Muscle layer of duodenum (tissue), 2 donors: ENCODE data around the gene PTPRG.

Source experiments
- H3K27ac ChIP-seq: one replicate; pipeline ENCODE4 v1.7.0; 2013; ENCODE audit warnings: mild to moderate bottlenecking, low read length
- H3K27me3 ChIP-seq: one replicate; pipeline ENCODE4 v1.7.0; 2013; ENCODE audit warnings: low read depth, mild to moderate bottlenecking, control low read depth, low read length
- H3K36me3 ChIP-seq, 2 donors: one replicate each; pipeline ENCODE4 v1.7.0; 2013; ENCODE audit warnings: low read length in 2 of 2, control low read depth in 1 of 2, mild to moderate bottlenecking in 1 of 2; ENCODE audit not compliant: insufficient read depth in 2 of 2, control insufficient read depth in 1 of 2
- H3K4me1 ChIP-seq, 2 donors: one replicate each; pipeline ENCODE4 v1.7.0; 2013; ENCODE audit warnings: low read length in 2 of 2, mild to moderate bottlenecking in 2 of 2, control low read depth in 1 of 2, moderate library complexity in 1 of 2; ENCODE audit not compliant: insufficient read depth in 2 of 2, control insufficient read depth in 1 of 2
- H3K4me3 ChIP-seq, 2 donors: one replicate each; pipeline ENCODE4 v1.7.0; 2013; ENCODE audit warnings: low read length in 2 of 2, low read depth in 1 of 2, mild to moderate bottlenecking in 1 of 2
- H3K9me3 ChIP-seq, 2 donors: one replicate each; pipeline ENCODE4 v1.7.0; 2013; ENCODE audit warnings: low read length in 2 of 2, control low read depth in 1 of 2, mild to moderate bottlenecking in 1 of 2; ENCODE audit not compliant: control insufficient read depth in 1 of 2
- donor health status: healthy.

The PTPRG gene

DNA sequence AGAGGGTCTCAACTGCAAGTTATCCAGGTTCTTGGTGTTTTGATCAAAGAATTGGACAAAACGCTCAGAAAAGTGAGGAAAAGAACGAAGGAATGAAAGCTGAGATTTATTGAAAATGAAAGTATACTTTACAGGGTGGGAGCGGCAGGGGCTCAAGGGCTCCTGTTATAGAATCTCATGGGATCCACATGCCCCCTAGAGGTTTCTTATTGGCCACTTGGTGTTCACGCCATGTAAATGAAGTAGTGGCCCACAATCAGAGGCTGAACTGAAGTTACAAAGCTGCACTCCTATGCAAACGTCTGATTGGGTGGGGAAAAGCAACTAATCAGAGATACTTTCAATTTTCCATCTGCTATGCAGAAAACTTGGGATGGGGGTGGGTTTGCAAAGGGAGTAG, 216.7 kb downstream of the PTPRG start:
- Histone ChIP-seq H3K36me3 (no peaks in the 10 kb centered on the region), H3K27me3 (no peaks in the 10 kb centered on the region), H3K4me1 (peaks cover 4 to 10% of the 10 kb centered on the region in 2 donors), H3K9me3 (no peaks in the 10 kb centered on the region), H3K4me3 (no peak overlapping the region), H3K27ac (no peak overlapping the region)

DNA sequence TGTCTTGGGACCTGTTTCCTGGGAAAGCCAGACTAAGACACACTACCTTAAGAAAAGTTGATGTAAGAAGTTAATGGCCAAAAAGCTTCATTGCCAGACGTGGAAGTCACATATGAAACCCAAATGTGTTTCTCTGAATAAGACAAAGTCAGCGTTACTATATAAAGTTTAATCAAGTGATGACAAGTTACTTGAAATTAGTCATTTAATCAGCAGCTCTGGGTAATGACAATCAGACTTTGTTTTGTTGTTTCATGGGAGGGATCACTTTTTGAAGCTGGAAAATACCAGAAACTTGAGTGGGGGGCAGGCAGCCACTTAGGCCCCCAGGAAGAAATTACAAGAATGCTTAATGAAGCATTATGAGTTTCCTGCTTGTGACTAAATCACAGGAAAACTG, 218.6 kb downstream of the PTPRG start:
- H3K36me3 ChIP-seq, result no peaks in the 10 kb centered on the region
- H3K4me1 ChIP-seq, result no peaks in the 10 kb centered on the region
- no peaks in the 10 kb centered on the region for H3K27me3 ChIP-seq
- no peak overlapping the region for H3K4me3 ChIP-seq
- no peaks in the 10 kb centered on the region for H3K9me3 ChIP-seq
- no peak overlapping the region for H3K27ac ChIP-seq

DNA sequence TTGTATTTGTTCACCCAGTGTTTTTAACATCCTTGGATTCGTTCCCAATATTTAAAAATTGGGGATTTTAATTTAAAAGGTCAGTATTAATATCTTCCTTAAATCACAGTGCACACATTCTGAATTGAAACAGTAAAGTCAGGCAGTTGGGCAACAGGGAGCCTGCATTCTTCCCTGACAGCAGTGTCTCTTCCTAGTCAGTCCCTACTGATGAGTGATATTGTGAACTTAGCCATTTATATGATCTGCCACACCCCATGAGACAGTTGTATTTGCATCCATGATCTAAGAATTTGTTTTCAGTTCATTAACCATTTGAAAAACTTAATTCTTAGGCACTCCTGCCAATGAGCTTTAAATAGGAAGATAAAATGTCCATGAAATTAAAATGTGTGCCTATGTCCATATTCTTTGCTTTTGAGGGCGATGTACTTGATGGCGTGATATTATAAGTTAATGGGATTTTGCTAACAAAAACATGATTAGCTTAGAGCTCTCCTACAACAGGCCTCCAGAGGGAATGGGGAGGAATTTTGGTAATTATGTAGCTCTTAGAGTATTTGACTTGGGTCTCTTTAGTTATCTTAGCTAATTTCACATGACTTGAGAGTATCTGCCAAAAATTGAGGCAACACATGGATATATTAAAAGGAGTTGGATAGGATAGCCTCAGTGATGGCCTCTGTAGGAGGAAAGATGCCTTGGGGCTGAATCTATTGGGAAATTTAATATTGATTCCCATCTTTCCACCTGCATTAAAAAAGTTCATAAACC, 219.3 kb downstream of the PTPRG start:
- no peaks in the 10 kb centered on the region for H3K9me3 ChIP-seq
- no peaks in the 10 kb centered on the region for H3K36me3 ChIP-seq
- no peak overlapping the region for H3K27ac ChIP-seq
- no peaks in the 10 kb centered on the region for H3K27me3 ChIP-seq
- H3K4me1 ChIP-seq, result no peaks in the 10 kb centered on the region
- H3K4me3 ChIP-seq, result no peak overlapping the region

DNA sequence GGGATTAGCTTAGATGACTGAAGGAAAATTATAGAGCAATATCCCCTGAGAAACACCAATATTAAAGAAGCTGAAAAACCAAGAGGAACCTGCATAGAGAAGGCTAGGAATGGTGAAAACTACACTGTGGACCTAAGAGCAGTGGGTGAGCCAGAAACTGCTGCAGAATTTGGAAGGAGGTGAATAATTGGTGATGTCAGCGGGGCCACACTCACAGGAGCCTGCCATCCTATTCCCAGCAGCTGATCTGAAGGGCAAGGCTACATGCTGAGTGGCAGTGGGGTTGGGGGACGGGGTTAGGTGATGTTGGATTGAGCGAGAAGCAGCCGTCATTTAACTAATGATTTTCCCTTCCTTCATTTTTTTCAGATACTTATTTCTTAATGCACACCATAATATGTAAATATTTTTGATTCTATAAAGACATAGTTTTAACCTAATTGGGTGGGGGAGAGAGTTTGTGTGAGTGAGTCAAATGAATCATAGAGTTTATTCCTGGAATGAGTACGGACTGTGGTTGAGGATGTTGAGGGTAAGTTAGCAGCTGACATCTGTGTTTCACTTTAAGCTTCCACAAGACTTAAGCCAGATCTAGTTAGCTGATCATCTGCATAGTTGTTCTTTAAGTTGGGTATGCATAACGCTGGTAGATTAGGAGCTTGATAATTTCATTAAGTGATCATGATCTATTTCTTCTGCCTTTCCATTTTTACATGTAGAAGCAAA, 222.8 kb downstream of the PTPRG start:
- Histone ChIP-seq H3K27ac (no peak overlapping the region), H3K4me3 (no peak overlapping the region)

DNA sequence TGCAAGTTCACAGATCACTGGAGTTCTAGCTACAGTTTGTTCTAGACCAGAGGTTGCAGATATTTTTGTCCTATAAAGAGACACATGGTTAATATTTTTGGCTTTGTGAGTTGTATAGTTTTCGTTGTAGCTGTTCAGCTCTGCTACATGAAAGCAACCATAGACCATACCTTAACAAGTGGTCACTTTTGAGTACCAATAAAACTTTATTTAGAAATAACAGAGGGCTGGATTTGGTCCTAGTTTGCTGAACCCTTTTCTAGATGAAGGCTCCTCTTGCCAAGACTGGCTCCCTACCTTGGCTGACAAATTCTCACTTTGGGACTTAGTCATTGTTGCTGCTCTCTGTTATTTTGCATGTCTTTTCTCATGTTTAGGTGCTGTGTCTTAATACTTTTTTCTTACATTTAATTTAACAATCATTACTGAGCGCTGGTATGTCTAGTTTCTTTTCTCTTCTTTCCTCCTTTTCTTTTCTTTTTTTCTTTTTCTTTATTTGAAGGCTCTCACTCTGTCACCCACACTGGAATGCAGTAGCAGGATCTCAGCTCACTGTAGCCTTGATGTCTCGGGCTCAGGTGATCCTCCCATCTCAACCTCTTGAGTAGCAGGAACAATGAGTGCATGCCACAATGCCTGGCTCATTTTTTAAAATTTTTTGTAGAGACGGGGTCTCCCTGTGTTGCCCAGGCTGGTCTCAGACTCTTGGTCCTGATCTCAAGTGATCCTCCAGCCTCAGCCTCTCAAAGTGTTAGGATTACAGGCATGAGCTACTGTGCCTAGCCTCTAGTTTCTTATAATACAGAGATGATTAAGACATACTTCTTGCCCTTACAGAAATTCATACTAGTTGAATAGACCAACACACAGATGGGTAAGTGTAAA, 227.5 kb downstream of the PTPRG start:
- H3K27me3 ChIP-seq, result no peaks in the 10 kb centered on the region
- no peak overlapping the region for H3K27ac ChIP-seq
- H3K4me3 ChIP-seq, result no peak overlapping the region
- no peaks in the 10 kb centered on the region for H3K9me3 ChIP-seq
- H3K4me1 ChIP-seq, result peaks cover 3 to 5% of the 10 kb centered on the region in 2 donors
- no peaks in the 10 kb centered on the region for H3K36me3 ChIP-seq

More for the DNA sequence above, 222.8 kb downstream of the PTPRG start:
- H3K4me1 ChIP-seq, result no peaks in the 10 kb centered on the region
- H3K27me3 ChIP-seq, result no peaks in the 10 kb centered on the region
- no peaks in the 10 kb centered on the region for H3K9me3 ChIP-seq
- no peaks in the 10 kb centered on the region for H3K36me3 ChIP-seq

DNA sequence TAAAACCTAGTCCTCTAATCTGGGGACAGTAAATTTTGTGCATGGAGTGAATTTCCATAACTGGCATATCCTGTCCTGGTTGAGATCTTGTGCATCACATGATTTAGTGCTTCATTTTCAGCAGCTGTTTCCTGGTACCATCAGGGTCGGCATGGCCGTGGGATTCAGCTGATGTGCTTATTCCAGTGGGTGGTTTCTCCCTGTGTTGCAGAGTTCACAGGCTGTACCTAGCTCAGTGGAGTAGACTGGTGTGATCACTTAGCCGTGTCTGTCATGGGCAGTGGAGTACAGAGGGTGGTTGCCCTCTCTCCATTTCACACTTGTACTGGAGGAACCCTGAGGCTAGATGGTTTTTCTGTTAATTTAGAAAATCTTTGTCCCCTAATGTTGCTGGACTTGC, 228.5 kb downstream of the PTPRG start:
- Histone ChIP-seq H3K4me3 (no peak overlapping the region), H3K27ac (no peak overlapping the region), H3K27me3 (no peaks in the 10 kb centered on the region), H3K9me3 (no peaks in the 10 kb centered on the region), H3K36me3 (no peaks in the 10 kb centered on the region), H3K4me1 (peaks cover 4 to 6% of the 10 kb centered on the region in 2 donors)

DNA sequence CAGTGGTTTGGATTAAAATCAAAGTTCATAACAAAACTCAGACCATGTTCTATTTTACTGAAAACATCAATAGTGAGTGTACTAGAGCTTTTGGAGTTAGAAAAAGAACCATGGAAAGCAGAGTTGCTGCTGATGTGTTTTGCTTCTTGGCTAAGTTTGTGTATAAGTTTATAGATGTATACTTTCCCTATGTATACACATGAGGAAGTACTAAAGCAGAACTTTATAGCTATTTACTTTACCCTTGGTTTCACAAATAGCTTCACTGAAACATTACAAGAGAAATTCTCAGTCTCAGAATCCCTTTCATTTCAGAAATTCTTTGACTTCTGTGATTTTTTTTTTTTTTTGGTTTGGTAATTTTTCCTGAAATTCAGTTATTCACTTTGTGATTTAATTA, 229.0 kb downstream of the PTPRG start:
- Histone ChIP-seq H3K27ac (no peak overlapping the region), H3K4me1 (peaks cover 4 to 6% of the 10 kb centered on the region in 2 donors), H3K9me3 (no peaks in the 10 kb centered on the region), H3K36me3 (no peaks in the 10 kb centered on the region), H3K27me3 (no peaks in the 10 kb centered on the region), H3K4me3 (no peak overlapping the region)

DNA sequence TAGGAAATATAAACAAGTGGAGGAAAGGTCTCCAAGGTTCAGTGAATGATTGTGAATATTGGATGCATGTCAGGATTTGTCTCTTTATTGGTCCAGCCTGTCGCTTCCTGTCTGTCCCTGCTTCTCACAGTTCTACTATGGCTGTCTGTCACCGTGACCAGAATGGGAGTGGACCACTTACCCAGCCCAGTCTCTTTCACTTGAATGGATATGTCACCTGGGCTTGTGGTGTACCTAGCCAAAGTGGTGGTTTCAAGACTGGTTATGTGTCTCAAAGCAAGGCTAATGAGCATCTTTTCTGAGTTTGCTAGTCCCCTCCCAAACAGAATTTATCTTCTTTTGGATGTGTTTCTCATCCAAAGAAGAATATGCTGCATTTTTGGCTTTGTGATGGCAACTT, 231.7 kb downstream of the PTPRG start:
- Histone ChIP-seq H3K36me3 (no peaks in the 10 kb centered on the region), H3K27me3 (no peaks in the 10 kb centered on the region), H3K4me1 (peaks cover 4 to 18% of the 10 kb centered on the region in 2 donors), H3K4me3 (no peak overlapping the region), H3K27ac (no peak overlapping the region), H3K9me3 (no peaks in the 10 kb centered on the region)

DNA sequence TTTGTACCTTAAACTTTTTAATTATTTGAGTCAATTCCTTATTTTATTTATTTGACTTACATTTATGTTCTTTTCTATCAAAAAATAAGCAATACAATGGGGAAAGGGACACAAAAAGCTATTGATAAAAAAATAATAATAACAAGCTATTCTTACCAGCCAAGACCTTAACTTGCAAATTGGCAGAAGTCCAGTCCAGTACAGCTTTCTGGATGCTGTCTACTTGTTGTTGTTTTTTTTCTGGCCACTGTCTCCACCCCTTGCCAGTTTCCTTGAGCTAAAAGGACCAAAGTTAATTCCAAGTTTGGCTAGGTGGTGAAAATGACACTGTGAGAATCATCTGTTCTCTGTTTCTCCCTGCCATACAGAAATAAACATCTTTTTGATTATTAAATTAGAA, 232.2 kb downstream of the PTPRG start:
- peaks cover 4 to 20% of the 10 kb centered on the region in 2 donors for H3K4me1 ChIP-seq
- H3K4me3 ChIP-seq, result no peak overlapping the region
- H3K27ac ChIP-seq, result no peak overlapping the region
- H3K36me3 ChIP-seq, result no peaks in the 10 kb centered on the region
- no peaks in the 10 kb centered on the region for H3K27me3 ChIP-seq
- H3K9me3 ChIP-seq, result no peaks in the 10 kb centered on the region

DNA sequence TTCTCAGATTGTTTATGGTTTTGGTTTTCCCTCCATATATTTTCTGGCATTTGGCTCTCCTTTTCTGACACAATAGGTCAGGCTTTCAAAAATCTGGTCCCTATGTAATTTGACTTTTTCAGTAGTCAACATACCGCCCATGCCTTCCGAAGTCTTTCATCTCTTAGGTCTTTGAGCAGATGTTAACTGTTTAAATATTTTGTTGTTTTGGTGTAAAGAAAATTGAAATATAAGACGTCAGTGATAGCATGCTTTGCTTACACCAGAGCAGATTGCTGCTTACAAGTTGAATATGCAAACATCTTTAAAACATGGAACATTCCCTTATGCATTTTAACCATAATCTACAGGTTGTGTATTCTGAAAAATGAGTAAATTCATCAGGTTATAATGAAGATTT, 233.0 kb downstream of the PTPRG start:
- Histone ChIP-seq H3K4me3 (no peak overlapping the region), H3K27me3 (no peaks in the 10 kb centered on the region), H3K36me3 (no peaks in the 10 kb centered on the region), H3K9me3 (no peaks in the 10 kb centered on the region), H3K4me1 (peaks cover 4 to 20% of the 10 kb centered on the region in 2 donors), H3K27ac (no peak overlapping the region)

DNA sequence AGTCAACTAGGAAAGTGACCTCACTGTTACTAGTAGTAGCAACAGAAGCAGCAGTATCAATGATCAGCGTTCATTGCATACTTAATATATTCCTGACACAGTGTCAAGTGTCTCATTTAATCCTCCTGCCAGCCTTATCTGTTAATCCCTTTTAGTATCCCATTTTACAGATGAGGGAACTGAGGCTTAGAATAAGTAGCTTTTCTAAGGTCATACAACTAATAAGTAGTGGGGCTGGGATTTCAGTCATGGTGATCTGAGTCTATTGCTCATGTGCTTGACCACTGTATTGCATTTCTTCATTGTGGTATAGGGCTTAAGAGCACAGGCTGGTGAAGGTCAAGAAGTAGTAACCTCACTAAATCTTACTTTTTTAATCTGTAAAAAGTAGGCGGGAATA, 233.6 kb downstream of the PTPRG start:
- Histone ChIP-seq H3K27ac (no peak overlapping the region), H3K27me3 (no peaks in the 10 kb centered on the region), H3K4me3 (no peak overlapping the region), H3K9me3 (no peaks in the 10 kb centered on the region), H3K4me1 (peaks cover 4 to 20% of the 10 kb centered on the region in 2 donors), H3K36me3 (no peaks in the 10 kb centered on the region)
